BE2C (cell line): ENCODE results near the gene GAL3ST3.

Experiments used
- DNase-seq: peaks from one replicate; pipeline ENCODE4 v3.0.0-alpha.2; 2020
- H3K27me3 ChIP-seq: fragments of 250-450 bp; sonication (Bioruptor Pico); 2 replicates; pipeline ENCODE4 v1.5.1; 2020; ENCODE audit warnings: mild to moderate bottlenecking
- H3K36me3 ChIP-seq: fragments of 250-450 bp; sonication (Bioruptor Pico); 2 replicates; pipeline ENCODE4 v1.5.1; 2020; ENCODE audit warnings: mild to moderate bottlenecking
- H3K4me1 ChIP-seq: fragments of 250-450 bp; sonication (Bioruptor Pico); 2 replicates; pipeline ENCODE4 v1.5.1; 2020
- H3K4me3 ChIP-seq: 2 replicates; pipeline ENCODE4 v1.5.1; 2011; ENCODE audit warnings: low read depth, low read length
- H3K9me3 ChIP-seq: fragments of 250-450 bp; sonication (Bioruptor Pico); 2 replicates; pipeline ENCODE4 v1.5.1; 2020
- CTCF ChIP-seq: IDR thresholded peaks from 2 replicates; pipeline ENCODE4 v1.5.1; 2012; ENCODE audit warnings: mild to moderate bottlenecking, low read depth, low read length

The GAL3ST3 gene

DNA sequence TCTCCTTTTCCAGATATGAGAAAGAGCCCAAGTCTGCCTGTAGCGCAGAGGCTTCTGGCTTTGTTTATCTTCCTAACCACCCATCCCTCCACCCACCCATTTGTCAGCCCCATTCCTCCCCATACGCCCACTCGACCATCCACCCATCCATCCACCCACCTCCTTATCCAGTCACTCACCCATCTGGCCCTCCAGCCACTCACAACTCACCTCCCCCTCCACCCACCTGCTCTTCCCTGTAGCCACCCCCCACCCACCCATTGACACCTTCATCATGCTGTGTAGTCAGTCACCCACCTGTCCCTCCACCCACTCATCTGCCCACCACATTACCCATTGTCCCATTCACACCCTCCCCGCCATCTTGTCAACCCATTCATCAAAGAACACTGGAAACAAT lies 31.6 kb downstream of the GAL3ST3 start:
- no peak overlapping the region for H3K4me3 ChIP-seq
- H3K9me3 ChIP-seq: no peaks in the 10 kb centered on the region
- peaks cover under 1% of the 10 kb centered on the region for H3K27me3 ChIP-seq
- H3K36me3 ChIP-seq: no peaks in the 10 kb centered on the region
- no peak for TF ChIP-seq CTCF
- no peak for DNase-seq
- H3K4me1 ChIP-seq: no peaks in the 10 kb centered on the region

- H3K9me3 ChIP-seq: no peaks in the 10 kb centered on the region
- no peaks in the 10 kb centered on the region for H3K36me3 ChIP-seq
- DNase-seq: no peak
- peaks cover 6% of the 10 kb centered on the region for H3K27me3 ChIP-seq
- H3K4me3 ChIP-seq: no peak overlapping the region
- no peak for TF ChIP-seq CTCF
- no peaks in the 10 kb centered on the region for H3K4me1 ChIP-seq
These were observed 32.2 kb downstream of the GAL3ST3 start for GRCh38 chr11:66016793-66017177.

GRCh38 chr11:66015936-66016792 lies 32.8 kb downstream of the GAL3ST3 start:
- no peak for DNase-seq
- Histone ChIP-seq H3K27me3 (peaks cover 12% of the 10 kb centered on the region), H3K4me1 (no peaks in the 10 kb centered on the region), H3K36me3 (no peaks in the 10 kb centered on the region), H3K4me3 (no peak overlapping the region), H3K9me3 (no peaks in the 10 kb centered on the region)
- no peak for TF ChIP-seq CTCF

DNA sequence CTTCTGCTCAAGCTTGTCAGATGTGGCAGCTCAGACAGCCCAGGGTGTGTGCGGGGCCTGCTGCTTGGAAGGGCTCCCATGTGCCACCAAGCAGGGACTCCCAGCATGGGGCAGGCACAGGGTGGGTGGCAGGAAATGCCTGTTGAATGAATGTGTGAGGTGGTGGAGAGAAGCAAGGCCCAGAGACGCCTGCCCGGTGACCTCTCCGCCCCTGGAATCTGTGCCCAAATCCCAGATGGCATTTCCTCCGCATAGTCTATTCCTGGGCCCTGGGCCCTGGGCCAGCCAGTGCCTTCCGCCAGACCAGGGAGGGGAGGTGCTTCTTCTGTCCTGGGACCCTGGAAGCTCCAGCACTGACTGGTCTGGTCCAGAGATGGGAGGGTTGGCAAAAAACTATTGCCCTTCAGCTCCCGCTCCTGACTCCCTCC lies 33.5 kb downstream of the GAL3ST3 start:
- Histone ChIP-seq H3K4me1 (no peaks in the 10 kb centered on the region), H3K36me3 (no peaks in the 10 kb centered on the region), H3K4me3 (no peak overlapping the region), H3K27me3 (peaks cover 15% of the 10 kb centered on the region), H3K9me3 (no peaks in the 10 kb centered on the region)
- TF ChIP-seq CTCF: no peak
- DNase-seq: no peak

- DNase-seq: no peak
- TF ChIP-seq CTCF: no peak
- no peaks in the 10 kb centered on the region for H3K36me3 ChIP-seq
- no peak overlapping the region for H3K4me3 ChIP-seq
- no peaks in the 10 kb centered on the region for H3K4me1 ChIP-seq
- H3K27me3 ChIP-seq: peaks cover 21% of the 10 kb centered on the region
- no peaks in the 10 kb centered on the region for H3K9me3 ChIP-seq
These were observed 34.0 kb downstream of the GAL3ST3 start for GRCh38 chr11:66014804-66015453.

- H3K27me3 ChIP-seq: peaks cover 21% of the 10 kb centered on the region
- no peaks in the 10 kb centered on the region for H3K36me3 ChIP-seq
- no peak for TF ChIP-seq CTCF
- no peak overlapping the region for H3K4me3 ChIP-seq
- DNase-seq: no peak
- H3K9me3 ChIP-seq: no peaks in the 10 kb centered on the region
- no peaks in the 10 kb centered on the region for H3K4me1 ChIP-seq
These were observed 35.2 kb downstream of the GAL3ST3 start for GRCh38 chr11:66013762-66014100.
